Fibroblast of the conjunctiva (primary cell): ENCODE measurements around the gene GPR31.

Experiments
- DNase-seq: peaks from one replicate; pipeline ENCODE4 v3.0.0-alpha.2; 2010; ENCODE audit warnings: low read depth

The GPR31 gene

DNA sequence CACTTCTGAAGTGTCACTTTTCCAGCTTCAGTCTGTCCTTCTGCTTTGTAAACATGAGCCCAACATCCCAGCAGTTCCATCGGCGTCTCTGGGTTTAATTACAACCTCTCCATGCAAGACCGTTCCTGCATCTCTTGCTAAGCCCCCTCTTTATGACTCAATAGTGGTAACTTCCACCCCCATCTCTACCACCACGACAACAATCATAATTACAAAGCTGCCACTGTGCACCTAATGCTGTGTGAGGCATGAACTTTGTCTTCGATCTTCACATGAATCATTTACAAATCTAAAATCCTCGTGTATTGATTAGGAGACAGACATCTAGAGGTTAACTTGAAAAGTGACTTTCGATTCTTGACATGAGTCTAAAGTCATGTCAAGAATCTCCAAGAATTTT is 39.8 kb downstream of the GPR31 start:
- no peak for DNase-seq

DNA sequence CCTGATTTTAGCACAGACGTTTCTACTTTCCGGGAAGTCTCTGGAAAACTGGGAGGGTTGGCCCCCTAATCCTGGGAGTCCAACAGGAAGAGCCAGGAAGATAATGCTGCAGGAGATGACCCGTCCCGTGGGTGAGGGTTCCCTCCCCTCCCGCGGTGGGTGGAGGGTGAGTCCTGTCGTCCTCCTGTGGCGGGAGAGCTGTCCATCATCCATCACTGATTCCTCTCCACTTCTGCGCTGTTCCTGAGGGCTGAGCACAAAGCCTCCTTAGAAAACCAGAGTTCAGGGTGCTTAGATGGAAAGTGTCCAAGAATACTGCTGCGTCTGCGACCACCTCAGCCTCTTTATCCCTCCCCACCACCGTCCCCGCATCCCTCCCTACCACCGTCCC is 40.9 kb downstream of the GPR31 start:
- DNase-seq = no peak

DNA sequence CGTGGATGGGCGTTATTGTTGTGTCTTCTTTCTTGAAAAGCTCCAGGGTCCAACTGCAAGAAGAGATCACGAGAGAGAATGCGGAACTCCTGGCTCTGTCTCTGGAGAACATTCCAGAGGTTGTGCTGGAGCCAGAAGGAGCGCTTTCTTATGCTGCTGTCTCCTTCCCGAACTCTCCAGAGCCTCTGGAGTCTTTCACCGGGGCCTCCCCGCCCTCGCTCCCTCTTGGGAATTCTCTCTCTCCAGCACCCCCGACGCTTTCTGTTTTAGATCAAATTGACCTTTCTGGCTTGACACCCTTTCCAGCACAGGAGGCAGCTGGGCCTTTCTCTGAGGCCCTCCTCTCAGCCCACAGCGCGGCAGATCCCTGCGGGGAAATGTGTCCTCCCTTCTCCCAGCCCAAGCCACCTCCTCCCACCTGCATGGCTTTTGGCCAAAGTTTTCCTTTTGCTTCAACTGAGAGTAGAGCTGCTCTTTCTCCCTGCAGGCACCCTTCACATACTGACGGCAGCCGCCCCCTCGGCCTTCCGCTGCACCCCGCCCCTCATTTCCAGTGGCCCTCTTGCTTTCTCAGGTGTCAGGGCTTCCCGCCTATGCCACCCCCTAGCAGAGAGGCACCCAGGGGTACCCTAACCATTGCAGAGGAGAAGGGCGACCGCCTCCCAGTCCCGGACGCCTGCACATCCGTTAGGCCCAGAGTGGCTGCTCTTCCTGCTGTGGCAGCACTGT is 41.5 kb downstream of the GPR31 start:
- no peak for DNase-seq

DNA sequence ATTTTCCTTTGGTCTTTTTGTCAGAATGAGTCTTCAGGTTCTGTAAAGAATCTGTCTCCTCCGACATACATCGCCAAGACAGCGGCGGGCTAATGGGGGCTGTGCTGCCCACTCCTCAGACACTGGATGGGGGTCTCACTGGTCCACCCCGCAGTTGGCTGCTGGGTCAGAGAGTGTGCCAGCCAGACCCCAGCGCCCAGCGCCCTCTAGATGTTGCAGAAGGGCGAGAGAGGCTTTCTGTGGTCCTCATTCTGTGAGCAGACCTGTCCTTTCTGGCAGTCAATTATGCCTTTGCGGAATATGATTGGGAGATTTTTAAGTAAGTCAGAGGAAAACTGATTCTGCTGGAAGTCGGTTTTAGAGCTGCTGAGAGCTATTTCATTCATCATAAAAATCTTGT is 42.7 kb downstream of the GPR31 start:
- DNase-seq = no peak

DNA sequence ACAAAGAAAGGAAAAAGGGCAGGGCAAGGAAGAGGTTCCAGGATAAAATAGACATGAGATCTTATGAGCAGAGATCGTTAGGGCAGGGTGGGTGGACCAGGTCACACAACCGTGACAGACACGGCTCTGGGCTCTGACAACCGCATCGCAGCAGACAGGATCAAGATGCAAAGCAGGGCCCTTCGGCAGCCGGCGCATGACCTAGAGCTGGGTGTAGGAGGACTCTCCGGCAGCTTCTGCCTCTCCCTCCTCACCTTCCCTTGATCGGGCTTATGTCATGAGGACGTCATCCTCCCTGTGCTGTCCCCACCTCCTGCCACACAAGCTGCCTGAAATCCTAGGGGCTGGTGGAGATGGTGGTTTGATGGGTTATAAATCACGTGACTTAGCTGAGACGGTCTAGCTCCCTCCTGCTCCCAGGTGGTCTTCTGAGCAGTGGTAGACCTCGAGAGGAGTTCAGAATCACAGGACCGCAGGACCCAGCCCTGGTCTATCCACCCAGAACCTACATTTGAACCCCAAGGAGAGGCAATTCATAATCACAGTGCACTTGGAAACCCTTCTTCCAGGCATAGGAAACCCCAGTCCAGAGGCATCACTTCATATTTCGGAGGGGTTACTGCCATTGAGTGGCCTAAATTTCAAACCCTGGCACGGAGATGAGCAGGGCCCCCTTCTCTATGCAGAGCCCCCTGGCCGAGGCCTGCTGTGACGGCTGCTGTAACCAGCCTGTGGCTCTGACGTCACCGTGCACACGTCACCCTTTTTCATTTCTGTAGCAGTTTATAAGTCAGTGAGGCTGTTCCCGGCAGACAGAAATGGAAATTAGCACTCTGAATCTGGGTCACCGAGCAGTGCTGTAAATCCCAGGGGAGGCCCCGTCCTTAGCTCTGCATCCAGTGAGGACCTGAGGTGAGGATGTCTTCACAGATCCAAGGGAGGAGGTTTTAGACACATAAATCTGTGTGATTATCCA is 43.6 kb downstream of the GPR31 start:
- no peak for DNase-seq

DNA sequence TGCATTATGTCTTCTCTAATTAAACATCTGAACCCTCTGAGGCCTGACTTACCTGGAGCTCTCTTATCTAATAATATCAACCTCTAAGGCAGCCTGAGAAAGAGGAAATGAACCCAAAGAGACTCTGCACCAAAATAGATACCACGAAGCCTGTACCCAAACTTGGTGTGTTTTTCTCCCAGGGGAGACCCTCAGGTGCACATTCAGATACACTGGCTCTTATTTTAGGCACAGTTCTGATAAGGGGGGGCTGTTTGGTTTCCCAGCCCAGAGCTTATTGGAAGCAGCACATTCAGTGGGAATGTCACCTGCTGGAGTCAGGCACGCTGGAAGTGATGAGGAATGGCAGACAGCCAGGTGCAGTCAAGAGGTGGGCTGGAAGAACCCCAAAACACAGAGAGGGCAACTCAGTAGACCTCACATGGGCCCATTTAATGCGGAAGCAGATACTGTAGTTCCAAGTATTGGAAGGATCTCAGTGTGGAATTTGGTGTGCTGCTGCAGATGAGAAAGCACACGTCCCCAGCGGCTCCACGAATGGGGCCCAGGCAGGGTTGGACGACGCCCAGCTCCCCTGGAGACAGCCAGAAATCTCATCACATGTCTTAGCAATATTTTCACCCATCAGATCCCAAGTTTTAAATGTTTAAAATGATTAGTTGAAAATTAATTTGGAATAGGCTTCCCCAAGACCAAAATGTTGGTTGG is 44.6 kb downstream of the GPR31 start:
- no peak for DNase-seq

DNA sequence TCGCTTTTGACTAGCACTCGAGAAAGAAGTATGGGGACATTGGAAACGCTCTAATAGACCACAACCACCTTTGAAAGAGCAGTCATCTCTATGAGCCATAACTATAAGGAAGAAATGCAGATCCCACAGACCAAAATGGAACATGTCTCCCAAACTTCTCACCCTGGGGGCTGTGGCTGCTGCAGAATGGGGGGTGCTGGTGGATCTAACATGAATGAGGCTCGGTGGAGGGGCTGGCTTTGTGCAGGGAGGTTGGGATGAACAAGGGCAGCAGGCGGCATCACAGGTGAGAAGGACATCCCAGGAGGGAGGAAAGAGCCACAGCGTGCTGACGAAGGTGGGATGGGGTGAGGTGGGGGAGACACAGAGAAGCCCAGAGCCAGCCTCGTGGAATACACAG is 45.4 kb downstream of the GPR31 start:
- DNase-seq = no peak

DNA sequence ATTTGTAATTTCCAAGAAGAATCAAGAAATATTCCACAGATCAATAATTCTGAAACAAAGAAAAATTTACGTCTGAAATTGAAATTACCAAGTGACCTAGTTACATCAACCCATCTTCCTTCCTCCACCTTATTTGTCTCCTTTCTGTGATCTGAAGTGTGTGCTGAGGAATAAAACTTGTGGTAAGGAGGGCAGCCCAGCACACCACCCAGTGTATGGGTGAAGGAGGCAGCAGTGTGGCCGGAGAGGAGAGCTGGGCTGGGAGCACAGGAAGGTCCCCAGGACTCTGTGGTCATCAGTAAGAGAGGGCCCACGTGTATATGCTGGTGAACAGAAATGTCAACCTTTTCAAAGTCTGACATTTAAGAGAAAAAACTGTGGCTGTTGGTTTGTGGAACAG is 46.2 kb downstream of the GPR31 start:
- DNase-seq = no peak

DNA sequence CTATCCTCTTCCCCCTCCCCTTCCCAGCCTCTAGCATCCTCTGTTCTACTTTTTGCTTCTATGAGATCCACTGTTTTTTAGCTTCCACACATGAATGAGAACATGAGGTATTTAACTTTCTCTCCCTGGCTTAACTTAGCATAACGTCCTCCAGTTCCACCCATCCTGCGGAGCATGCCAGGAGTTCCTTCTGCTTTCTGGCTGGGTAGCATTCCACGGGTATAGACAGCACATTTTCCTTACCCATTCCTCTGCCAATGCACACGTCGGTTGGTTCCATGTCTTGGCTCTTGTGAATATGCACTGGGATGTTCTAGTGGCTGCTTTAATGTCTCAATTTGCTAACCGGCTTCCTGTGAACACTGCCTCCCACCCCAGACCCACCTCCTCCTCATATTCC is 48.1 kb downstream of the GPR31 start:
- DNase-seq = no peak

DNA sequence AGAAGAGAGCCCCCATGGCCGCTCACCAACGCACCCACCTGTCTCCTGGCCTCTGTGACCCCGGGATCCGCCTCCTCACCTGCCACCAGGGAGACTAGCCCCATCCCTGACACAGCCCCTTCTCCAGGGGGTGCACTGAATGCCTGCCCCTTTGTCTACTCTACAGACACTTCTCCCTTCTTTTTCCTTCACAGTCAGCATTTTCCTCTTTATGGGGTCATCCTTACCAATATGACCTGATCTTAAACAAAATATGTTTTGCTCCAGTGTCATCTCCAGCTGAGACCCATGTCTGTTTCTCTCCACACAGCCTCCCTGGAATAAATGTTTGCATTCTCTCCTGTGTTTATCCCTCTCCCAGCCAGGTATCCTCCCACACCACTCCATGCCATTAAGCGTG is 49.5 kb downstream of the GPR31 start:
- DNase-seq = no peak

DNA sequence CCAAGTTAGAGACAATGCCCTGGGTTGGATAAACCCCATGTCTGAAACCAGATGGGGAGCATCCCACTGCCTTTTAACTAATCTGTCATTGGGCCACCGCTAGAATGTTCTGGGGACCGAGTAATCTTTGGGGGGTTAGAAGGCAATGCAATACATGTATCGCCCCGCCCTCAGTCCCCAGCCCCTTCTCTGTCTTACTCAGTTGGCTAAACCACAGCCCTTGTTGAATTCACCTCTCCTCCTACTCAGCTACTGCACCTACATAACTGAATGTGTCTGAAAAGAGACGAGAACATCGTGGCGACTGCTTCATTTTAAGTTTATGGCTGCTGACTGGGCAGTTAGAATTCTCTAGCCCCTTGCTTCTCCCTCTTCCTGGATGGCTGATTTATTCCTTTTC is 50.0 kb downstream of the GPR31 start:
- DNase-seq = no peak

DNA sequence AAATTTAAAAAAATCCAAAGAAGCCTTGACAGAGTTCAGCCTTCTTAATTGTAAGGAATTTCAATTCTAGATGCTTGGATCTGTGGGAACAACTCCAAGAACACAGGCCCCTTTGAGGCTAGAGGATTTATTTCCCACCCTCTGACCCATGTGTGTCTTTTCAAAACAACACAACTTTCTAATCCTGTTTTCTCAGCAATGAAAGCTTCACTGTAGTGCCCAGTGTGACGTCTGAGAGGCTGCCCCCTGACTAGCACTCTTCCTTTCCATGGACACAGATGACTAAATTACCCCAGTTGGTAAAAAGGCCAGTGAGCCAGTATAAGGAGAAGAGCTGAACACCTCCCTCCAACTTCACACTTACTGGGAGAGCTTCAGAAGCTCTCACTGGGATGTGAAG is 51.4 kb downstream of the GPR31 start:
- DNase-seq = no peak
